ENCODE results near the gene ENPP3.
"Not testable (repeated sequence)": the region's sequence is repeated elsewhere in the genome, so short reads cannot be mapped to it uniquely, and the experiment has no call there.

GRCh38 chr6:131700851-131701250, 63.7 kb downstream of the ENPP3 start:
- TF ChIP-seq, protein P1, sequence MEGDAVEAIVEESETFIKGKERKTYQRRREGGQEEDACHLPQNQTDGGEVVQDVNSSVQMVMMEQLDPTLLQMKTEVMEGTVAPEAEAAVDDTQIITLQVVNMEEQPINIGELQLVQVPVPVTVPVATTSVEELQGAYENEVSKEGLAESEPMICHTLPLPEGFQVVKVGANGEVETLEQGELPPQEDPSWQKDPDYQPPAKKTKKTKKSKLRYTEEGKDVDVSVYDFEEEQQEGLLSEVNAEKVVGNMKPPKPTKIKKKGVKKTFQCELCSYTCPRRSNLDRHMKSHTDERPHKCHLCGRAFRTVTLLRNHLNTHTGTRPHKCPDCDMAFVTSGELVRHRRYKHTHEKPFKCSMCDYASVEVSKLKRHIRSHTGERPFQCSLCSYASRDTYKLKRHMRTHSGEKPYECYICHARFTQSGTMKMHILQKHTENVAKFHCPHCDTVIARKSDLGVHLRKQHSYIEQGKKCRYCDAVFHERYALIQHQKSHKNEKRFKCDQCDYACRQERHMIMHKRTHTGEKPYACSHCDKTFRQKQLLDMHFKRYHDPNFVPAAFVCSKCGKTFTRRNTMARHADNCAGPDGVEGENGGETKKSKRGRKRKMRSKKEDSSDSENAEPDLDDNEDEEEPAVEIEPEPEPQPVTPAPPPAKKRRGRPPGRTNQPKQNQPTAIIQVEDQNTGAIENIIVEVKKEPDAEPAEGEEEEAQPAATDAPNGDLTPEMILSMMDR (IDR thresholded peaks at IDR 0.05) = not testable (repeated sequence)
- not testable (repeated sequence) for TF ChIP-seq POLR2AphosphoS5 (IDR thresholded peaks at IDR 0.05)
